Measurements from ENCODE around the gene PEX5L. TPM values are rescaled to one million over a fixed set of nuclear protein-coding genes. Genes with fewer than 3 reads are reported as not detected.

Gene PEX5L
- total RNA-seq, 1 experiment from 2014 or later = 0.33 TPM

DNA sequence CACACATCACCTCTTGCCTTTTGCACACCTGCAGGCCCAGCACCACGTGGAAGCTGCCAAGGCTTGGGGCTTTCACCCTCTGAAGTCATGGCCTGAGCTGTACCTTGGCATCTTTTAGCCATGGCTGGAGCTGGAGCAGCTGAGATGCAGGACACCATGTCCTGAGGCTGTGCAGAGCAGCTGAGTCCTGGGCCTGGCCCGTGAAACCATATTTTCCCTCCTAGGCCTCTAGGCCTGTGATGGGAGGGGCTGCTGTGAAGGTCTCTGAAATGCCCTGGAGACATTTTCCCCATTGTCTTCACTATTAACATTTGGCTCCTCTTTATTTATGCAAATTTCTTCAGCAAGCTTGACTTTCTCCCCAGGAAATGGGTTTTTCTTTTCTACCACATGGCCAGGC, 41.9 kb upstream of the PEX5L start:
- Histone ChIP-seq H3F3A (ENCODE audit: insufficient read depth, low read depth) (no peaks in the 10 kb centered on the region), H3K4me3 (no peak overlapping the region), H2AFZ (no peak overlapping the region), H3K27ac (no peak overlapping the region), H3K4me1 (replicated peaks; ENCODE audit: insufficient read depth) (no peaks in the 10 kb centered on the region), H3K4me2 (no peak overlapping the region), H3K27me3 (ENCODE audit: insufficient read depth, low read depth) (no peaks in the 10 kb centered on the region), H3K9me3 (ENCODE audit: insufficient read depth, low read depth) (no peaks in the 10 kb centered on the region), H3K9me2 (ENCODE audit: insufficient read depth) (no peaks in the 10 kb centered on the region), H3K36me3 (ENCODE audit: low read depth) (no peaks in the 10 kb centered on the region), H3K79me2 (ENCODE audit: low read depth) (no peaks in the 10 kb centered on the region), H4K20me1 (ENCODE audit: insufficient read depth) (no peaks in the 10 kb centered on the region)
- no peak for DNase-seq
- TF ChIP-seq EZH2 (IDR thresholded peaks at IDR 0.05; ENCODE audit: low read depth) = no peak
- TF ChIP-seq, protein P1, sequence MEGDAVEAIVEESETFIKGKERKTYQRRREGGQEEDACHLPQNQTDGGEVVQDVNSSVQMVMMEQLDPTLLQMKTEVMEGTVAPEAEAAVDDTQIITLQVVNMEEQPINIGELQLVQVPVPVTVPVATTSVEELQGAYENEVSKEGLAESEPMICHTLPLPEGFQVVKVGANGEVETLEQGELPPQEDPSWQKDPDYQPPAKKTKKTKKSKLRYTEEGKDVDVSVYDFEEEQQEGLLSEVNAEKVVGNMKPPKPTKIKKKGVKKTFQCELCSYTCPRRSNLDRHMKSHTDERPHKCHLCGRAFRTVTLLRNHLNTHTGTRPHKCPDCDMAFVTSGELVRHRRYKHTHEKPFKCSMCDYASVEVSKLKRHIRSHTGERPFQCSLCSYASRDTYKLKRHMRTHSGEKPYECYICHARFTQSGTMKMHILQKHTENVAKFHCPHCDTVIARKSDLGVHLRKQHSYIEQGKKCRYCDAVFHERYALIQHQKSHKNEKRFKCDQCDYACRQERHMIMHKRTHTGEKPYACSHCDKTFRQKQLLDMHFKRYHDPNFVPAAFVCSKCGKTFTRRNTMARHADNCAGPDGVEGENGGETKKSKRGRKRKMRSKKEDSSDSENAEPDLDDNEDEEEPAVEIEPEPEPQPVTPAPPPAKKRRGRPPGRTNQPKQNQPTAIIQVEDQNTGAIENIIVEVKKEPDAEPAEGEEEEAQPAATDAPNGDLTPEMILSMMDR (conservative IDR thresholded peaks at IDR 0.05) = no peak
- CTCF ChIA-PET = no interaction called here
- intact Hi-C loops (cut with micrococcal nuclease; ENCODE audit: unreplicated experiment) = no loop called here
- POLR2A ChIA-PET (ENCODE audit: unreplicated experiment) = no interaction called here
- BruUV-seq (replicated peaks) = no TSS peak

DNA sequence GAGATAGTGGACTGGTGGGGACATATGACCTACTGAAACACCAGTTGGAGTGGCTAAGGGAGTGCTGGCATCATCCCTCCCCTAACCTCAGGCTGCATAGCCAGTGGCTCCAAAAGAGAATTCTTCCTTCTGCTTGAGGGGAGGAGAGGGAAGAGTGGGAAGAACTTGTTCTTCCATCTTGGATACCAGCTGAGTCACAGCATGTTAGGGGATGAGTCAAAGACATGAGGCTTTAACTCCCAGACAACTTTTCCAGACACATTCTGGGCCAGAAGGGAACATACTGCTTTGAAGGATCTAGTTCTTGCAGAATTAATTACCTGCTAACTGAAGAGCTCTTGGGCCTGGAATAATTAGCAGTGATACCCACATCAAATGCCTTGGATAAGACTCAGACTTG, 36.8 kb upstream of the PEX5L start:
- H2AFZ ChIP-seq = no peak overlapping the region
- POLR2A ChIA-PET (ENCODE audit: unreplicated experiment) = interaction anchor here (0.6 kb wide), 1 partner anchor 17 kb away, joined by 7 read pairs; no protein-coding TSS in a partner anchor
- no peaks in the 10 kb centered on the region for H3K36me3 ChIP-seq (ENCODE audit: low read depth)
- H3K79me2 ChIP-seq (ENCODE audit: low read depth) = no peaks in the 10 kb centered on the region
- H3K4me1 ChIP-seq (replicated peaks; ENCODE audit: insufficient read depth) = no peaks in the 10 kb centered on the region
- H3K27me3 ChIP-seq (ENCODE audit: insufficient read depth, low read depth) = no peaks in the 10 kb centered on the region
- no peak for DNase-seq
- H3K9me2 ChIP-seq (ENCODE audit: insufficient read depth) = 0 out of 2 replicates have a peak, but pooled peaks cover 7% of the 10 kb centered on the region
- no peak overlapping the region for H3K27ac ChIP-seq
- TF ChIP-seq, protein P1 (conservative IDR thresholded peaks at IDR 0.05) = no peak
- TF ChIP-seq EZH2 (IDR thresholded peaks at IDR 0.05; ENCODE audit: low read depth) = no peak
- BruUV-seq (replicated peaks) = no TSS peak
- intact Hi-C loops (cut with micrococcal nuclease; ENCODE audit: unreplicated experiment) = no loop called here
- no peak overlapping the region for H3K4me3 ChIP-seq
- H3F3A ChIP-seq (ENCODE audit: insufficient read depth, low read depth) = no peaks in the 10 kb centered on the region
- H4K20me1 ChIP-seq (ENCODE audit: insufficient read depth) = no peaks in the 10 kb centered on the region
- CTCF ChIA-PET = no interaction called here
- no peaks in the 10 kb centered on the region for H3K9me3 ChIP-seq (ENCODE audit: insufficient read depth, low read depth)
- no peak overlapping the region for H3K4me2 ChIP-seq

DNA sequence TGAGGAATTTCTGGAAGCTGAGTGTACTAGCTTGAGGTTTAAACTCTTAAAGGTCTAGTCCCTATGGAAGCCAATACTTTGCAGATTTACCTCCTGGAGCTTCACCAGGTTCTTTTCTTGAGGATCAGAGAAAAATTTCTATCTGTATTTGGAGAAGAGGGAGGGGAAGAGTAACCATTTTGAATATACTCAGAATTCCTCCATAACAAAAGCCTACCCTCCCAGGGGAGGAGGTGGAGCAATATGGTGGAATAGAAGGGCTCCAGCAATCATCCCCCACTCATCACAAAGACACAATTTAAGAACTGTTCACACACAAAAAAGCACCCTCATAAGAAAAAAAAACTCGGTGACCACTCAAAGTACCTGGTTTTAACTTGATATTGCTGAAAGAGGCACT, 36.0 kb upstream of the PEX5L start:
- Histone ChIP-seq H3K4me2 (no peak overlapping the region), H4K20me1 (ENCODE audit: insufficient read depth) (no peaks in the 10 kb centered on the region), H3K4me3 (no peak overlapping the region), H3K9me2 (ENCODE audit: insufficient read depth) (0 out of 2 replicates have a peak, but pooled peaks cover 7% of the 10 kb centered on the region), H3K27ac (no peak overlapping the region), H3K4me1 (replicated peaks; ENCODE audit: insufficient read depth) (no peaks in the 10 kb centered on the region), H3K79me2 (ENCODE audit: low read depth) (no peaks in the 10 kb centered on the region), H3F3A (ENCODE audit: insufficient read depth, low read depth) (no peaks in the 10 kb centered on the region), H3K9me3 (ENCODE audit: insufficient read depth, low read depth) (no peaks in the 10 kb centered on the region), H2AFZ (no peak overlapping the region), H3K36me3 (ENCODE audit: low read depth) (no peaks in the 10 kb centered on the region), H3K27me3 (ENCODE audit: insufficient read depth, low read depth) (no peaks in the 10 kb centered on the region)
- ChIA-PET CTCF (no interaction called here), POLR2A (ENCODE audit: unreplicated experiment) (no interaction called here)
- no peak for DNase-seq
- BruUV-seq (replicated peaks) = no TSS peak
- intact Hi-C loops (cut with micrococcal nuclease; ENCODE audit: unreplicated experiment) = no loop called here
- no peak for TF ChIP-seq EZH2 (IDR thresholded peaks at IDR 0.05; ENCODE audit: low read depth)
- TF ChIP-seq, protein P1 (conservative IDR thresholded peaks at IDR 0.05) = no peak

All from PC-9 (cell line).